ENCODE results near the gene MTSS2. TPM values are rescaled to one million over a fixed set of nuclear protein-coding genes. Genes with fewer than 3 reads are reported as not detected.

Gene MTSS2
- total and polyA plus RNA-seq, 2 donors from 2014 or later: 19.2 to 33.0 TPM

DNA sequence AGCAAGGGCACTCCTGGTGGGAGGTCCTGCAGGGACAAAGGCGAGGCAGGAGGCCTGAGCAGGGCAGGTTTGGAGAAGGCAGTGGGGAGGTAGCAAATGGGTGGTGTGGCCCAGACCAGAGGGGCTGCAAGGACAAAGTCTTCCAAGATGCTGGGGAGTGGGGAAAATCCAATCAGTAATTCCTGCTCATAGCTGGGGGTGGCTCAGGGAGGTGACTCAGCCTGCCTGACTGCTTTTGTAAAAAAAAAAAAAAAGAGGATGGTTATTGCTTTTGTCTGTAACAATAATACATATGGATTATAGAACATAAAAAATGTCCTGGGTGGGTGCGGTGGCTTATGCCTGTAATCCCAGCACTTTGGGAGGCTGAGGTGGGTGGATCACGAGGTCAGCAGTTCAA lies 34.3 kb downstream of the MTSS2 start:
- intact Hi-C loops (cut with DNase I): loop anchor here (10.0 kb wide), 1 partner anchor 117 kb away; no protein-coding TSS in a partner anchor
- H3K9ac ChIP-seq (ENCODE audit: low read length in 3 of 3): no peak overlapping the region
- TF ChIP-seq, protein P1, sequence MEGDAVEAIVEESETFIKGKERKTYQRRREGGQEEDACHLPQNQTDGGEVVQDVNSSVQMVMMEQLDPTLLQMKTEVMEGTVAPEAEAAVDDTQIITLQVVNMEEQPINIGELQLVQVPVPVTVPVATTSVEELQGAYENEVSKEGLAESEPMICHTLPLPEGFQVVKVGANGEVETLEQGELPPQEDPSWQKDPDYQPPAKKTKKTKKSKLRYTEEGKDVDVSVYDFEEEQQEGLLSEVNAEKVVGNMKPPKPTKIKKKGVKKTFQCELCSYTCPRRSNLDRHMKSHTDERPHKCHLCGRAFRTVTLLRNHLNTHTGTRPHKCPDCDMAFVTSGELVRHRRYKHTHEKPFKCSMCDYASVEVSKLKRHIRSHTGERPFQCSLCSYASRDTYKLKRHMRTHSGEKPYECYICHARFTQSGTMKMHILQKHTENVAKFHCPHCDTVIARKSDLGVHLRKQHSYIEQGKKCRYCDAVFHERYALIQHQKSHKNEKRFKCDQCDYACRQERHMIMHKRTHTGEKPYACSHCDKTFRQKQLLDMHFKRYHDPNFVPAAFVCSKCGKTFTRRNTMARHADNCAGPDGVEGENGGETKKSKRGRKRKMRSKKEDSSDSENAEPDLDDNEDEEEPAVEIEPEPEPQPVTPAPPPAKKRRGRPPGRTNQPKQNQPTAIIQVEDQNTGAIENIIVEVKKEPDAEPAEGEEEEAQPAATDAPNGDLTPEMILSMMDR (IDR thresholded peaks at IDR 0.05; ENCODE audit: borderline replicate concordance, extremely low read depth, insufficient read depth): no peak
- no peak overlapping the region for H3K27ac ChIP-seq (ENCODE audit: low read depth in 2 of 2, low read length in 2 of 2)
- no peak overlapping the region for H3K4me3 ChIP-seq (ENCODE audit: low read length in 3 of 3)
- DNase-seq (no peak), FAIRE-seq (no peak)
- no peaks in the 10 kb centered on the region for H3K36me3 ChIP-seq (ENCODE audit: control insufficient read depth in 2 of 3, insufficient read depth in 3 of 3, low read length in 3 of 3)
- H3K4me1 ChIP-seq (ENCODE audit: control insufficient read depth in 2 of 3, insufficient read depth in 2 of 3, low read depth in 1 of 3, low read length in 3 of 3): peaks cover 0 to 6% (median 0%) of the 10 kb centered on the region in 3 donors
- H3K27me3 ChIP-seq (ENCODE audit: control insufficient read depth, insufficient read depth, low read length): no peaks in the 10 kb centered on the region
- no peaks in the 10 kb centered on the region for H3K9me3 ChIP-seq (ENCODE audit: control insufficient read depth in 2 of 3, insufficient read depth in 1 of 3, low read length in 3 of 3)

DNA sequence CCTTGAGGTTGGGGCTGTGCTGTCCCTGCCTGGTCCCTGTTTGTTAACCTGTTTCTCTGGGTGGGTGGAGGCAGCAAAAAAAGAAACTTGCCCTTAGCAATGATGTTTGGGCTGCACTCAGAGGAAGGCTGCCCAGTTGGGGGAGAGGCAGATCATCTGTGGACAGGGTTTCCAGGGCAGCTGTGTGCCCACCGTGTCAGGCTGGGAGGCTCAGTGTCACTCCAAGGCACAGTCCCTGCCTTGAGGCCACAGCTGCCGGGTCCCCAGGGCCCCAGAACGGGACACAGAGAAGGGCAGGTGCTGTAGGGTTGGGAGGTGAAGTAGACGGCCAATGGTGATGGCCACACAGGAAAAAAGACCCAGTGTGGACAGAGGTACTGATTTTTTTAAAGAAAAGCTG lies 35.6 kb downstream of the MTSS2 start:
- Histone ChIP-seq H3K4me1 (ENCODE audit: control insufficient read depth in 2 of 3, insufficient read depth in 2 of 3, low read depth in 1 of 3, low read length in 3 of 3) (peaks cover 0 to 6% (median 0%) of the 10 kb centered on the region in 3 donors), H3K4me3 (ENCODE audit: low read length in 3 of 3) (no peak overlapping the region), H3K9me3 (ENCODE audit: control insufficient read depth in 2 of 3, insufficient read depth in 1 of 3, low read length in 3 of 3) (no peaks in the 10 kb centered on the region), H3K9ac (ENCODE audit: low read length in 3 of 3) (no peak overlapping the region), H3K27ac (ENCODE audit: low read depth in 2 of 2, low read length in 2 of 2) (no peak overlapping the region), H3K36me3 (ENCODE audit: control insufficient read depth in 2 of 3, insufficient read depth in 3 of 3, low read length in 3 of 3) (no peaks in the 10 kb centered on the region), H3K27me3 (ENCODE audit: control insufficient read depth, insufficient read depth, low read length) (no peaks in the 10 kb centered on the region)
- intact Hi-C loops (cut with DNase I): loop anchor here (10.0 kb wide), 1 partner anchor 115 kb away; no protein-coding TSS in a partner anchor
- TF ChIP-seq, protein P1 (IDR thresholded peaks at IDR 0.05; ENCODE audit: borderline replicate concordance, extremely low read depth, insufficient read depth): no peak
- DNase-seq: no peak
- FAIRE-seq: no peak

DNA sequence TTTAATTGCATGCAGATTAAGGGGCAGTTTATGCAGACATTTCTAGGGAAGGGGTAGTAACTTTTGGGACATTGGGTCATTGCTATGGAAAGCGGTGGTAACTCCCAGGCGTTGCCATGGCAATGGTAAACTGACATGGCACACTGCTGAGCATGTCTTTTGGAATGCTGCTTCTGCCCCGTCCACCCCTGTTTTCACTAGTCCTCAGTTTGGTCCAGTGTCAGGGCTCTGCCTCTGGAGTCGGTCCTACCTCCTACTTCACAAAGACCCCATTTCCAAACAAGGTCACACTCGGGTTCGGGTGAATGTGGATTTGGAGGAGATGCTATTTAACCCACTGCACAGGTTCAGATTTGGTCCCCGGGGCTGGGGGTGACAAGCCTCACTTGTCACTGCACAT lies 36.6 kb downstream of the MTSS2 start:
- TF ChIP-seq, protein P1 (IDR thresholded peaks at IDR 0.05; ENCODE audit: borderline replicate concordance, extremely low read depth, insufficient read depth): no peak
- peaks cover 0 to 5% (median 0%) of the 10 kb centered on the region in 3 donors for H3K4me1 ChIP-seq (ENCODE audit: control insufficient read depth in 2 of 3, insufficient read depth in 2 of 3, low read depth in 1 of 3, low read length in 3 of 3)
- intact Hi-C loops (cut with DNase I): no loop called here
- FAIRE-seq (no peak), DNase-seq (no peak)
- no peaks in the 10 kb centered on the region for H3K27me3 ChIP-seq (ENCODE audit: control insufficient read depth, insufficient read depth, low read length)
- H3K36me3 ChIP-seq (ENCODE audit: control insufficient read depth in 2 of 3, insufficient read depth in 3 of 3, low read length in 3 of 3): no peaks in the 10 kb centered on the region
- H3K4me3 ChIP-seq (ENCODE audit: low read length in 3 of 3): no peak overlapping the region
- H3K9me3 ChIP-seq (ENCODE audit: control insufficient read depth in 2 of 3, insufficient read depth in 1 of 3, low read length in 3 of 3): no peaks in the 10 kb centered on the region
- no peak overlapping the region for H3K27ac ChIP-seq (ENCODE audit: low read depth in 2 of 2, low read length in 2 of 2)
- no peak overlapping the region for H3K9ac ChIP-seq (ENCODE audit: low read length in 3 of 3)

DNA sequence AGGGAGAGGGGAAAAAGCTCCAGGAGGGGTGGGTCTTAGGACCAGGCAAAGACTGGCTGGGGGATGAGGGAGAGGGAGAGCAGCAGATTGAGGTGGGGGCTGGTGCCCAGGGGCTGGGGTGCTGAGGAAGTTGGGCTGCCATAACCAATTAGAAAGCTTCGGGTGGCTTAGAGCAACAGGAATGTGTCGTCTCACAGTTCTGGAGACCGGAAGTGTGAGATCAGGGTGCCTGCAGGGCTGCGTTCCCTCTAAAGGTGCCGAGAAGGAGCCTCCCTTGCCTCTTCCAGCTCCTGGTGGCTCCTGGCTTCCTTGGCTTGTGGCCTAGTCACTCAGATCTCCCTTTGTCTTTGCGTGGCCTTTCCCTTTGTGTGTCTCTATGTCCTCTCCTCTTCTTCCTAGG lies 37.2 kb downstream of the MTSS2 start:
- no peak for FAIRE-seq
- intact Hi-C loops (cut with DNase I): no loop called here

More for the DNA sequence above, 37.2 kb downstream of the MTSS2 start:
- no peak for DNase-seq
- Histone ChIP-seq H3K27ac (ENCODE audit: low read depth in 2 of 2, low read length in 2 of 2) (no peak overlapping the region), H3K27me3 (ENCODE audit: control insufficient read depth, insufficient read depth, low read length) (no peaks in the 10 kb centered on the region), H3K9ac (ENCODE audit: low read length in 3 of 3) (no peak overlapping the region), H3K4me3 (ENCODE audit: low read length in 3 of 3) (no peak overlapping the region), H3K9me3 (ENCODE audit: control insufficient read depth in 2 of 3, insufficient read depth in 1 of 3, low read length in 3 of 3) (no peaks in the 10 kb centered on the region), H3K4me1 (ENCODE audit: control insufficient read depth in 2 of 3, insufficient read depth in 2 of 3, low read depth in 1 of 3, low read length in 3 of 3) (no peaks in the 10 kb centered on the region), H3K36me3 (ENCODE audit: control insufficient read depth in 2 of 3, insufficient read depth in 3 of 3, low read length in 3 of 3) (no peaks in the 10 kb centered on the region)
- TF ChIP-seq, protein P1 (IDR thresholded peaks at IDR 0.05; ENCODE audit: borderline replicate concordance, extremely low read depth, insufficient read depth): no peak

All from kidney (tissue), 14 donors.